Measurements from ENCODE around the gene ISCU.

ISCU gene

DNA sequence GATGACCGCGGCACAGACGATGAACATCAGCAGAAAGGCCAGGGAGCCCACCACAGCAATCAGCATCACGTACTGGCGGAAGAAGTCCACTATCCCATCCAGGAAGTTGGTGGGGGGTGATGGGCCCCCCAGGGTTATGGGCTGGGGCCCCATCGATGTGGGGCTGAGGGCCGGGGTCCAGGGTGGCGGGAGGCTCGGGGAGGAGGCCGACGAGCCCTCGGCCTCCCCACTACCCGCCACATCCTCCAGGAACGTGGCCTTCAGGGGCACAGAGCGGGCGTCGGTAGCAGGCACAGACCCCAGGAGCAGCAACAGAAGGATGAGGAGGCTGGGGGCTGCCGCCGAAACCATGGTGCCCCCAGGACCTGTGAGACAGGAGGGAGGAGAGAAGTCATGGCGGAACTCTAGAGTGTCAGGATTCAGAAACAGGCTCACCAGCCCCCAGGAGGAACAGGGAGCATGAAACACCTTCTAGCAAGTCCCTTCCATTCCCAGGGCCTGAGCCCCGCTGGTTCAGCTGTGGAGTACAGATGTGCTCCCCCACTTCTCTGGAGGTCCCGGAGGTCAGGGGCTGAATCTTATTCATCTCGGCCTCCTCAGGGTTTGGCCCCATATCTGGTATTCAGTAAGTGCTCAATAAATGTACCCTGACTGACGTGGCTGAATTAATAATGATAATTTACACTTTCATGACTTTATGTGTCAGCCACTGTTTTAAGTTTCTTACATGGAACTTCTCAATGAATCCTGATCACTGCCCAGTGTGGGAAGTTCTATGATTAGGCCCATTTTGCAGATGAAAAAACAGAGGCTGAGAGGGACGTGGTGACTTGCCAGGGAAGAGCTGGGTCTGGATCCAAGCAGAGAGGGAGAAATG lies 29.9 kb downstream of the ISCU start:
- H3K9me3 ChIP-seq (ENCODE audit: control insufficient read depth, insufficient read depth, low read depth, low read length) = no peaks in the 10 kb centered on the region
- no peaks in the 10 kb centered on the region for H3K36me3 ChIP-seq (ENCODE audit: control insufficient read depth, insufficient read depth, low read length)
- H3K9ac ChIP-seq (ENCODE audit: low read length) = no peak overlapping the region
- no peaks in the 10 kb centered on the region for H3K27me3 ChIP-seq (ENCODE audit: control insufficient read depth, insufficient read depth, low read length)
- no peak overlapping the region for H3K27ac ChIP-seq (ENCODE audit: low read depth, low read length)
- H3K4me3 ChIP-seq (ENCODE audit: low read depth, low read length) = no peak overlapping the region
- peaks cover 20% of the 10 kb centered on the region for H3K4me1 ChIP-seq (ENCODE audit: control insufficient read depth, insufficient read depth, low read length)

DNA sequence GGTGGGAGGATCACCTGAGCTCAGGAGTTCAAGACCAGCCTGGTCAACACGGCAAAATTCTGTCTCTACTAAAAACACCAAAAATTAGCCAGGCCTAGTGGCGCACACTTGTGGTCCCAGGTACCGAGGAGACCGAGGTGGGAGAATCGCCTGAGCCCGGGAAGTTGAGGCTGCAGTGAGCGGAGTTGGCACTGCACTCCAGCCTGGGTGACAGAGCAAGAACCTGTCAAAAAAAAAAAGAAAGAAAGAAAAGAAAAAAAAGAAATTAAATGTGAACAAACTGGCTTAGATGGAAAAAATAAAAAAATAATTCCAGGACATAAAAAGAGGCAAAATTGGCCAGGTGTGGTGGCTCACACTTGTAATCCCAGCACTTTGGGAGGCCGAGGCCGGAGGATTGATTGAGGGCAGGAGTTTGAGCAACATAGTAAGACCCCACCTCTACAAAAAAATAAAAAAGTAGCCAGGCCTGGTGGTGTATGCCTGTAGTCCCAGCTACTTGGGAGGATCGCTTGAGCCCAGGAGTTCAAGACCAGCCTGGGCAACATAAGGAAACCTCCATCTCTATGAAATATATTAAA lies 32.0 kb downstream of the ISCU start:
- no peak overlapping the region for H3K9ac ChIP-seq (ENCODE audit: low read length)
- H3K4me3 ChIP-seq (ENCODE audit: low read depth, low read length) = no peak overlapping the region
- no peak overlapping the region for H3K27ac ChIP-seq (ENCODE audit: low read depth, low read length)
- no peaks in the 10 kb centered on the region for H3K36me3 ChIP-seq (ENCODE audit: control insufficient read depth, insufficient read depth, low read length)
- H3K4me1 ChIP-seq (ENCODE audit: control insufficient read depth, insufficient read depth, low read length) = peaks cover 15% of the 10 kb centered on the region; the same call in 1 of the 2 replicates
- H3K9me3 ChIP-seq (ENCODE audit: control insufficient read depth, insufficient read depth, low read depth, low read length) = no peaks in the 10 kb centered on the region
- no peaks in the 10 kb centered on the region for H3K27me3 ChIP-seq (ENCODE audit: control insufficient read depth, insufficient read depth, low read length)

GRCh38 chr12:108594960-108595710 lies 32.7 kb downstream of the ISCU start:
- Histone ChIP-seq H3K27ac (ENCODE audit: low read depth, low read length) (no peak overlapping the region), H3K9me3 (ENCODE audit: control insufficient read depth, insufficient read depth, low read depth, low read length) (no peaks in the 10 kb centered on the region), H3K4me1 (ENCODE audit: control insufficient read depth, insufficient read depth, low read length) (peaks cover 13% of the 10 kb centered on the region; the same call in 1 of the 2 replicates), H3K4me3 (ENCODE audit: low read depth, low read length) (no peak overlapping the region), H3K27me3 (ENCODE audit: control insufficient read depth, insufficient read depth, low read length) (no peaks in the 10 kb centered on the region), H3K36me3 (ENCODE audit: control insufficient read depth, insufficient read depth, low read length) (no peaks in the 10 kb centered on the region), H3K9ac (ENCODE audit: low read length) (no peak overlapping the region)

GRCh38 chr12:108595711-108596647 lies 33.6 kb downstream of the ISCU start:
- H3K27ac ChIP-seq (ENCODE audit: low read depth, low read length) = no peak overlapping the region
- no peak overlapping the region for H3K9ac ChIP-seq (ENCODE audit: low read length)
- H3K4me1 ChIP-seq (ENCODE audit: control insufficient read depth, insufficient read depth, low read length) = peaks cover 13% of the 10 kb centered on the region; the same call in 1 of the 2 replicates
- H3K4me3 ChIP-seq (ENCODE audit: low read depth, low read length) = no peak overlapping the region
- no peaks in the 10 kb centered on the region for H3K27me3 ChIP-seq (ENCODE audit: control insufficient read depth, insufficient read depth, low read length)
- no peaks in the 10 kb centered on the region for H3K36me3 ChIP-seq (ENCODE audit: control insufficient read depth, insufficient read depth, low read length)
- no peaks in the 10 kb centered on the region for H3K9me3 ChIP-seq (ENCODE audit: control insufficient read depth, insufficient read depth, low read depth, low read length)

DNA sequence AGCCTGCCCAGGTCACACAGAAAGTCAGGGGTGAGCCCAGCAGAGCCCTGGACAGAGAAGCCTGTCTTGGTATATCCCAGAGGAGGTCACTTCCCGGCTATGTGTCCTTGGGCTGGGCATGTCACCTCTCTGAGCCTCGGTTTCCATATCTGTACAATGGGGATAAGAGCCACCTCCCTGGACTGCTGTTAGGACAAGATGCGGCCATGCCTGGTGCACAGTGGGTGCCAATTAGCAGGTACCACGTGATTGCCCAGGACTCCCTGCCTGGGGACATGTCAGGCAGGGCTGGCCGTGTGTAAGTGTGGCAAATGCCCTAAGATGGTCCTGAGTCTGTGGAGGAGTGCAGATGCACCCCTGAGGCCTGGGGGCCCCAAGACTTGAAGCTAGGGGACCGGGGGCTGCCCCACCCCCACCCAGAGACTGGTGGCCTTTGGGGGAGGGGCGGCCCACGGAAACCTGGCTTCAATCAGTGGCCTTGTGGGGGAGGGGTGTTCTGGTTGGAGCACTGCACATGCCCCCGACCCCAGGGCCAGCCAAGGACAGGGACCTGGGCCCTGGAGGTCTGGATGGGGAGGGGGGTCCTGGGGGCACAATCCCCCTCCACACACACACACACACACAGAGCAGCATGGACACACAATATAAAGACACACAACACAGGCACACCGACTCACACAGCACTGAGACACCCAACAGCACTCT lies 34.6 kb downstream of the ISCU start:
- no peaks in the 10 kb centered on the region for H3K9me3 ChIP-seq (ENCODE audit: control insufficient read depth, insufficient read depth, low read depth, low read length)
- H3K36me3 ChIP-seq (ENCODE audit: control insufficient read depth, insufficient read depth, low read length) = no peaks in the 10 kb centered on the region
- no peak overlapping the region; the same call in 1 of the 2 replicates for H3K4me3 ChIP-seq (ENCODE audit: low read depth, low read length)
- no peak overlapping the region for H3K27ac ChIP-seq (ENCODE audit: low read depth, low read length)
- peaks cover 13% of the 10 kb centered on the region; the same call in 1 of the 2 replicates for H3K4me1 ChIP-seq (ENCODE audit: control insufficient read depth, insufficient read depth, low read length)
- H3K27me3 ChIP-seq (ENCODE audit: control insufficient read depth, insufficient read depth, low read length) = no peaks in the 10 kb centered on the region
- H3K9ac ChIP-seq (ENCODE audit: low read length) = no peak overlapping the region

DNA sequence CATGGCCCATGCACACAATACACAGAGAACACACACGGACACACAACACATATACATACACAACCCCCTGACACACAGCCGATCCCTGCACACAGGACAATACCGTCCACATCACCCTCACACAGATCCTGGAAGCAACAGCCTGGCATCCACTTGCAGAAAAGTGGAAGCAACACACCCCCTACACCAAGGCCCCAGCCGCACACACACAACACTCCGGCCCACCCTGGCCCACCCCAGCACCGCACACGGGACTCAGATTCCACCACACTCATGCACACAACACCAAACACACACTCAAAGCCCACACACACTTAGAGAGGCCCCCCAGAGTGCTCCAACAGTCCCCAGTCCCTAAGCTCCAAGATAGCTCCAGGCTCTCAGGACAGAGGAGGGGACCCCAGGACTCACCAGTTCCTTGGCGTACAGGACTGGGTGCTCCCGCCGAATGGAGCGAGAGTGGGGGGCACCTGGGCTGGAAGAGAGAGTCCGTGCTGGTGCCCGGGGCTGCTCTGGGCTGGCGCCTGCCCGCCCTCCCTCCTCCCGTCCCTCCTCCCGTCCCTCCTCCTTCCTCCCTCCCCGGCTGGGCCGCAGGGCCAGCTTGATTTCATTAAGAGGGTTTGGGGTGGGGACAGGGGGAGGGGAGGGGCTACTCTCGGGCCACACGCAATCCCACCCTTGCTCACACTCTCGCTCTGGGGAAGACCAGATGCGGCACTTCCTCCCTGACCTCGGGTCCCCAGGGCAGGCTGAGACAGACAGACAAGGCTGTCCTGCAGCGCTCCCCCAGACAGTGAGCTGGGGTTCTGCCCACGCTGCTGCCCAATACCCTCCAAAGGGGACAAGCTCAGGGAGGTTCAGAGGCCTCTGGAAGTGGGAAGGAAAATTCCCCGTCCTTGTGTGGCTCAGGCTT lies 35.4 kb downstream of the ISCU start, which contains the start of gene TMEM119:
Gene TMEM119, minus strand, starts transcription at position 526 of the 913 bp plus-strand sequence. CDS start 5,701 bp downstream, outside the sequence.
- no peaks in the 10 kb centered on the region for H3K27me3 ChIP-seq (ENCODE audit: control insufficient read depth, insufficient read depth, low read length)
- no peaks in the 10 kb centered on the region for H3K36me3 ChIP-seq (ENCODE audit: control insufficient read depth, insufficient read depth, low read length)
- H3K27ac ChIP-seq (ENCODE audit: low read depth, low read length) = no peak within 1 kb of the TSS
- no peak within 1 kb of the TSS for H3K9ac ChIP-seq (ENCODE audit: low read length)
- no peak within 1 kb of the TSS; the same call in 1 of the 2 replicates for H3K4me3 ChIP-seq (ENCODE audit: low read depth, low read length)
- H3K9me3 ChIP-seq (ENCODE audit: control insufficient read depth, insufficient read depth, low read depth, low read length) = no peaks in the 10 kb centered on the region
- H3K4me1 ChIP-seq (ENCODE audit: control insufficient read depth, insufficient read depth, low read length) = peaks cover 13% of the 10 kb centered on the region; the same call in 1 of the 2 replicates

GRCh38 chr12:108598553-108599250 lies 36.3 kb downstream of the ISCU start:
- no peak overlapping the region for H3K27ac ChIP-seq (ENCODE audit: low read depth, low read length)
- H3K4me3 ChIP-seq (ENCODE audit: low read depth, low read length) = no peak overlapping the region
- peaks cover 10% of the 10 kb centered on the region; the same call in 1 of the 2 replicates for H3K4me1 ChIP-seq (ENCODE audit: control insufficient read depth, insufficient read depth, low read length)
- no peaks in the 10 kb centered on the region for H3K9me3 ChIP-seq (ENCODE audit: control insufficient read depth, insufficient read depth, low read depth, low read length)
- H3K27me3 ChIP-seq (ENCODE audit: control insufficient read depth, insufficient read depth, low read length) = no peaks in the 10 kb centered on the region
- H3K9ac ChIP-seq (ENCODE audit: low read length) = no peak overlapping the region
- no peaks in the 10 kb centered on the region for H3K36me3 ChIP-seq (ENCODE audit: control insufficient read depth, insufficient read depth, low read length)

DNA sequence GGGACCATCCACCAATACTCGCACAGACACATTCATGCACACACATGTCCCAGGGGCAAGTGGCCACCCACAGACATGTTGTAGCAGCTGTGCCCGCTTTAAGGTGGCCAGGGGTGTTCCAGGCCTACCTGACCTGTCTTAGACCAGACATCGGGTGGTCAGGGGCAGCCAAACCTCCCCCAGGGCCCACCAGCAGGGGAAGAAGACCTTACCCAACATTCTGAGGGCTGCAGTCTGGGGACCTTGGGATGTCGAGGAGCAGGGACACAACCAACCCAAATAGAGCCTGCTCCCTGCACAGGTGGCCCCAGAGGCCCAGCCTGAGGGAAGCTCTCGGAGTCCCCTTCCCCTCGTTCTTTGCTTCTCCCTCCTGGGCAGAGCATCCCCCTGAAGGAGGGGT lies 37.1 kb downstream of the ISCU start:
- no peak overlapping the region for H3K9ac ChIP-seq (ENCODE audit: low read length)
- H3K4me1 ChIP-seq (ENCODE audit: control insufficient read depth, insufficient read depth, low read length) = peaks cover 10% of the 10 kb centered on the region; the same call in 1 of the 2 replicates
- no peak overlapping the region for H3K4me3 ChIP-seq (ENCODE audit: low read depth, low read length)
- H3K27me3 ChIP-seq (ENCODE audit: control insufficient read depth, insufficient read depth, low read length) = no peaks in the 10 kb centered on the region
- H3K9me3 ChIP-seq (ENCODE audit: control insufficient read depth, insufficient read depth, low read depth, low read length) = no peaks in the 10 kb centered on the region
- H3K27ac ChIP-seq (ENCODE audit: low read depth, low read length) = no peak overlapping the region
- no peaks in the 10 kb centered on the region for H3K36me3 ChIP-seq (ENCODE audit: control insufficient read depth, insufficient read depth, low read length)
